Measurements from ENCODE around the gene LRTM1.

LRTM1 gene

GRCh38 chr3:54928046-54928770, at the start of gene LRTM1:
TSS of gene LRTM1 (minus strand) at chr3:54928059. CDS start at chr3:54927911, 148 bp downstream.
- DNase-seq: no peak

DNA sequence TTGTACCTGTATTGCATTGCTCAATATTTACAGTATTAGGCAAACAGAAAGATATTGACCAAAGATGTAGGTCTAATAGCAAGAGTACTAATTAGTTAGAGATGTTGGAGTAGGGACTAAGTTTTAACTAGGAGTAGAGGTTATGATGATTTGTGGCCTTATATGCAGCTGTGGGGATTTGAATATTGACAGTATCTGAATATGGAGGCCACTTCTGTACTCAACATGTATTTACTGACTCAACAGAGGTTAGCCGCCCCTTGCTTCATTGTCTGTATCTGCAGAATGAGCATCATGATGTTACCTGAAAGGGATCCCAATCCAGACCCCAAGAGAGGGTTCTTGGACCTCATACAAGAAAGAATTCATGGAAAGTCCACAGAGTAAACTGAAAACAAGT, 49.6 kb upstream of the LRTM1 start:
- DNase-seq: no peak

DNA sequence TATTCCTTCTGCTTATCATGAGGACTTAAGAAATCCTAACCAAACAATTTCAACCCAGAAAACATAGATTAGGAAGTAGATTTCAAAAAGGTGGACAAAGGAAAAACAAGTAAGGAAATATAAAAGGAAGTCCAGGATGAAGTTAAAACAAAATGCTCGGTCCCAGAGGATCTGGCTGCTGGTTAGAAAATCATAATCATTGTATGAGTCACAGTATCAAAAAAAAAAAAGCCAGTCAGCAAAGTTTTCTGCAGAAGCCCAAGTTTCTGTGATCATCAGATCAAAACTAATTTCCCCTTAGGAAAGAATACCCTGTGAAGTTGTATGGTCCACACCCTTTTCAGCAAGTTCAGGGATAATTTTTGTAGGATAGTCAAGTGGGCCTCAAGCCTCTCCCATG, 43.0 kb upstream of the LRTM1 start:
- no peak for DNase-seq

DNA sequence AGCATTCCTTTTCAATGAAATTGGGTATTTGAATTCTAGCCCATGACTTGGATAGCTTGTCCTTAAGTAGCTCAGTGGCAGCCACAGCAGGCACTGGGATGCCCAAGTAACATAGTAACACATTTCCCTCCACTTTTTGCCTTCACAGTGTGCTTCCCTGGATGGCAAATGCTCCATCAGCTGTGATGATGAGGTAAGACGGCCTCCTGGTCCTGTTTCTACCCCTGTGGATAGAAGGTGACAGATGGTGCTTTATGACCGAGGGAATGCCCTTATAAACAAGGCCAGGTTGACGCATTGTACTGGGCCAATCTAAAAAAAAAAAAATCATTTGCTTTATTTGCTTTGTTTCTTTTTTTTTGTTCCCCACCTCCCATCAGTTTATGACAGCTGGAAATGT, 41.8 kb upstream of the LRTM1 start:
- DNase-seq: no peak

DNA sequence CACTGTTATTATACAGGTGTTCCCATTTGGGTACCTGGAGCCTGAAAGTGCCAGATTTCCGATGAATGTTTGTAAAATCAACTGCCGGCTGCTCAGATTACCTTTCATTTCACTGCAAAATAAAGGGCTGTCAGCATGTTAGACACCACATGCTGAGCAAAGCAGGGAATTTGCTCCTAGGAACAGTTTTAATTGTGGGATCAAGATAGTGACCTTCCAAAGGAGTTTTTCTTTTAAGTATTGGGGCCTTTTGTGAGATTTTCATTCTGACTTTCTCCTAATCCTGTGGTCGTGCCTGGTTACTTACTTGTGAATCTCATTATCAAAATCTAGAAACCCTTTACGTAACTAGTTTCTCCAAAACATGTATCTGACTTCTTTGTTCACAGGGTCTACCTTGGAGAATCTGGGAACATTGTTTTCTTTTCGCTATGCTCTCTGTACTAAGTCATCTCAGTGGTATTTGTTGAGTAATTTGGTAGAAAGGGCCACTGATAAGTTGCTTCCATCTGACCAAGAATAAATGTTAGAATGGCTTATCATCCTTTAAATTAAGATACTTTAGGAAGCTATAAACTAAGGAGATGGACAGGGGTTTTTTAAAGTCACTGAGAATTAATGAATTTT, 40.8 kb upstream of the LRTM1 start:
- no peak for DNase-seq

DNA sequence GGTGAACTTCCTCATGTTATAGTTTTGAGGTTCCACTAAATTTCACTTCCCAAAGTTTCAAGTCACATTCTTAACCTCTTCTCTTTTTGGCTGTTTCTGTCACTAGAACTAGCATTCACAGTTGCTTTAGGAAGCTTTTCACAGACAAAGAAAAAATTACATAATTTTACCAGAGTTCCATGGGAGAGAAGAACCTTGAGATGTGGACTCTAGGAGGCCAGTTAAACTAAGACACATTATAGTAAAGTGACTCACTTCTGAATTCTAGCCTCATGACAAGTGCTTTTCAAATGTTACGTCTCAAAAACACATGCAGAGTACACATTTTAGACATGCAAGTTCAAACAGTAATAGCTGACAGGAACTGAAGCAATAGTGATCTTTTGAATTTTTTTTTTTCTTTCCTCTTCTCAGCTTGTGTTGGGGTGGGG, 39.9 kb upstream of the LRTM1 start:
- DNase-seq: no peak

- no peak for DNase-seq
These were observed 39.1 kb upstream of the LRTM1 start for GRCh38 chr3:54966979-54967378.

DNA sequence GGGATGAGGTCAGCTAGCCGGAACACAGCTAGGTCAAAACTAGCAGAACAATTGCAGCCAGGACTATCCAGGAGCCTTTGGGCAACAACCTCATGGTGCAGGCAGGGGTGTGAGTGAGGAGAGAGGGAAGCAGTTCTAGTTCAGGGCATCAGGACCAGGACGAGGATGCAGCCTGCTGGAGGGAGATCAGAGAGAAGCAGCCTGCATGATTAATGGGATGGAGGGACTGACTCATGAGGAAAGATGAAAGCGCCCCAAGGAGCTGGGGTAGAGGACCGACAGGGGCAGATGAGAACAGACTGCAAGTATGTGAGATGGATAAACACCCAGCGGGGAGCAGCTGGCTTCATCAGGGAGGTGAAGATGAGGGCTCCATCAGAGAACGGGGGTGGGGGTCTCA, 37.9 kb upstream of the LRTM1 start:
- DNase-seq: no peak

GRCh38 chr3:54964081-54964480, 36.2 kb upstream of the LRTM1 start:
- DNase-seq: no peak

- DNase-seq: no peak
These were observed 35.8 kb upstream of the LRTM1 start for GRCh38 chr3:54963641-54964040.

DNA sequence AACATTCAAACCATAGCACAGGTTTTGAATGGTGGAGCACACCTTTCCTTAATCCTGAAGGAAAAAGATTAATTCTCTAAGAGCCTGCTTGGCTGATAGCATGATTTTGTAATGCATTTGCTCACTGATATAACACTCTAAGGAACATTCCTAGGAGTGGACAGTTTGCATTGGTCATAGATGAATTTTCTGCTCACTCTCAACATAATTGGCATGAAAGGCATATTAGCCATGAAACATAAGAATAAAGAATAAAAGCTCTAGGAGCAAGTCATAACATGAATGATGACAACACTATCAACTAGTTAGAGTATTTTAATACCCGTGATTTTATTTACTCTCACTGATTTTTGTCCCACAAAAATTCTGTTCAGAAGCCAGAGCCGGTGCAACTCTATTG, 34.3 kb upstream of the LRTM1 start:
- no peak for DNase-seq

DNA sequence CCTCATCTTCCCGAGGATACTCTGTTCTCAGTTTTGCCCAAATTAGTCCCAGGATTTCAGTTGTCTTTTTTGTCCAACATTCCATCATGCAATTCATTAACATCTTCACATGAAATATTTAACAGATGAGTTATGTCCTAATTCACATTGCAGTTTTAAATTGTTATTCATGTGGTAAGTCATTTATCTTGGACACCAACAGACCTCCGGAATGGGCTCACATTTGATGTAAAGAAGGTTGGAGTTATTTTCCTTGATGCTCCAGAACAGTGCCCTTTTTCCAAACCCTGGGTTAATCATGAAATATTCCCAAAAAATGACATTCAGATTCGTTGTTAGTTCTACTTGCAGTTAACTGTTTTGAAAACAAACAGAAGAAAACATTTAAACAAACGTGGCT, 32.8 kb upstream of the LRTM1 start:
- DNase-seq: no peak

DNA sequence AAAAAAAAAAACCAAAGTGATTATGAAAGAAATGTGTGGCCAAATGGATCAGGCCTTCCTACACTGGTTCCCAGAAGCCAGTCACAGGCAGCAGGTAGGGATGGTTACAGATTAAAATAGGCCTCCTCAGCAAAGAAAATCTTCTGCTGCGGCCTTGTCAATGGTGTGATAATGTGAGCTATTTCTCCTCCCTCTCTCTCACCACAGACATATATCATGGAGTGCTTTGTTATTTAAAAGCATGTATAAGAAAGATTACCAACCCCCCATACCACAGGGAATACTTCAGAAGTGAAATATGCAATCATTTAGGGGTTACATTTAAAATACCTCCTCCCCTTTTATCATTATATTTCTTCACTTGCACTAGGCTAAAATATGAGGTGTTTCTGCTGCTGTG, 32.2 kb upstream of the LRTM1 start:
- DNase-seq: no peak

DNA sequence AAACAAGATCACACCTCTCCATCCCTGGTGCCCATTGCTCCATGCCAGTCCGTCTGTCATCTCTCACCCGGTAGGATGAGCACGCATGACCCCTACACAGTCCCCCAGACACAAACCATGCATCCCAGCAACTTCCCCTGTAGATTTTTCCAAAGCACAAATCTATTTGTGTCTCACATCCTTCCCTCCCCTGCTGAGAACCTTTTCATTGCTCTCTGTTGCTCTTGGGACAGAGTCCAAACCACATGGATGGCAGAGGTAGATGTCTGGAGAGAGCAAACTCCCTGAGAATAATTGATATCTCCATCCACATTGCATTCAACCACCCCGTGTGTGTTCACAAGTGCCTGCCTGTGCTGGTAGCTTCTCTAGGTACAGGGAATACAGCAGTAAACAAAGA, 29.9 kb upstream of the LRTM1 start:
- DNase-seq: no peak

DNA sequence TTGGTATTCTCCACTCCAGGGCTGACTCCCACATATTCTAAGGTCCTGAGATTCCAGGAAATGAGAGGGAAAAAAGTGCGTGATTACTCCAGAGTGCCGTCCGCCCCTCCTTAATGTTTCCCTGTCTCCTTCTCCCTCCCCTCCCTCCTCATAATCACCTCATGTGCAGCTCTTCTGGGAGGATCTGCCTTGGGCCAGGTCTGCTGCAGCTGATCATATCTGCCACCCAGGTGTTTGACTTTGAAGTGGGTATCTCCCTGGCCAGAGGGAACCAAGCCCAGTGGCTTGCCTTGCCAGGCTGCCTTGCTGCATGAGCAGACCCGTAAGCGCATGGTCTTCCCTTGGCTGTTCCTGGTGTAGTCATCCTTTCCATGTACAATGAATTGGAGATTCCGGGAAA, 28.1 kb upstream of the LRTM1 start:
- no peak for DNase-seq

- DNase-seq: no peak
These were observed 27.6 kb upstream of the LRTM1 start for GRCh38 chr3:54955496-54955895.

DNA sequence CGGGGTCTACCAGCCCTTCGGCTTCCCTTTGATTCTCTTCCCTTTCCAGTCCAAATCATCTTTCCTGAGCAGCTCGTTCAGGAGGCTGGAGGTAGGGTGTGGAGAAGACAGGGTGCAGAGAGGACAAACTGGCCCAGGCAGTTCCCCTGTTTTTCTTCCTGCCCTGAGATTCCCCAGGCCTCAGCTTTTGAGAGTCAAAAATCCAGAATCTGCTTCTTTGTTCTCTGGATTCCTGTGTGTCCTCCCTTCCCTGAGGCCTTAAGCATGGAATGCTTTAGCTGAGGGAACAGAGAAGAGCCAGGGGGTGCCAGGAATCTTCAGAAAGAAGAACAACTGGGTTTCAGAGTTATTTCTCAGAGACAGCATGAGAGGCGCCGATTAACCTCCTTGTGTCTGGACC, 26.7 kb upstream of the LRTM1 start:
- DNase-seq: no peak

DNA sequence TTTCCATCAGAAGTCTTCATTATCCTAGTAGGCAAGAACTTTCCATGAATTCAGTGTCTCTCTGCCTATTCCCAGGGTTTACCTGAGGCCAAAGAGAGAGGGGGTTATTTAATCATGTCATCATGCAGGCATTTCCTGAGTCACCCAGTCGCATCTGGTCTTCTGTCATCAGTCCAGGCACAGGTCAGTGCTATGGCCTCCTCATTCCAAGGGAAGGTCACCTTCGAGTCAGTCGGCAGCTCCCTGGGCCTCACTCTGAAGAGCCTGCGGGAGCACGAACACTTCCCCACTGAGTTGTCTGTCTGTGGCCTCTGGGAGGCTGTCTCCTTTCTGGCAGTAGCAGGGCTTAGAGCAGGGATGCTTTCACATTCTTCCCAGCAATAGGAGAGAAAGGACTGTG, 26.2 kb upstream of the LRTM1 start:
- DNase-seq: no peak

DNA sequence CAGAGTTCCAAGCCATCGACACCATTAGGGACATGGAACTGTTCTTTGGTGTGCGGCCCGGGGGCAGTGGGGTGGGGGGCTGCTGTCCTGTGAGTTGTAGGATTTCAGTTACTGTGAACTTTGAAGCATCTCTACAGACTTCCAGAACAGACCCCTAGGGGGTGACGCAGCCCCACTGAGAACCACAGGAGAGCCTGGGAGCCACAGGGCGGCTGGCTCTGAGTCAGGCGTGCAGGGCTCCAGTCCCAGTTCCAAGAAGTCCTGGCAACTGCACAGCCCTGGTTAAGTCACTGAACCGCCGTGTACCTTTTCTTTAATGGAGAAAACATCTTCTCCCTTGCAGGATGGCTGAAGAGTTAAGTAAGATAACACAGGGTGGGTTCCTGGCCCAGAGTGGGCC, 23.5 kb upstream of the LRTM1 start:
- DNase-seq: no peak

- no peak for DNase-seq
These were observed 22.6 kb upstream of the LRTM1 start for GRCh38 chr3:54950391-54951003.

- DNase-seq: no peak
These were observed 21.7 kb upstream of the LRTM1 start for GRCh38 chr3:54949491-54950044.

DNA sequence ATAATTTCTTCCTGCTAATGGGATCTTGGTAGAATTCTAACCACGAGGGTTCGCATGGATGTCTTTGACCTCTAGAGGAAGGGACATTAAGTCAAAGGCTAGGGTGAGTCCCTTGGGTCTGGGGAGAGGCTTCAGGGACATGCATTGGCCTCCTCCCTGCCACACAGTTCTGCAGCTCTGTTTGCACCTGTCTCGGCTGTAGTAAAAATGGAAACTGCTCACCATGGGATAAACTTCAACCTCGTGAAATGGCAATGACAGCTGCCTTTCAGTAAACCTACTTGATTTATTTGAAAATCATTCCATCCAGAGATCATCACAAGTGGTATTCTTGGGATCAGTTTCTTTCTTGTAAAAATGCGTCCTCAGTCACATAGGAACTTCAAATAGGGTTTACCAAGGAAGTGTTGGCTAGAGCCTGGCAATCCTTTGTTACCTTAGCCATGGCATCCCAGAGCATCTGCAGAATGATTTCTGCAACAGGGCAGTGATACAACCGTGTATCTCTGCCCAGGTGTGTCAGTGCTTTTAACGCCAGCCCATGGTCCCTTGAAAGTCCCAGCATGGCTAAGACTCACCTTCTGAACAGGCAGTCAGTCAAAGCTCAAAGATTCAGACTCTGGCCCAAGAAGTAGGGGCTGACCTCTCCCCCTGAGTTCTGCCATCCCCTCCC, 14.0 kb upstream of the LRTM1 start:
- DNase-seq: no peak

DNA sequence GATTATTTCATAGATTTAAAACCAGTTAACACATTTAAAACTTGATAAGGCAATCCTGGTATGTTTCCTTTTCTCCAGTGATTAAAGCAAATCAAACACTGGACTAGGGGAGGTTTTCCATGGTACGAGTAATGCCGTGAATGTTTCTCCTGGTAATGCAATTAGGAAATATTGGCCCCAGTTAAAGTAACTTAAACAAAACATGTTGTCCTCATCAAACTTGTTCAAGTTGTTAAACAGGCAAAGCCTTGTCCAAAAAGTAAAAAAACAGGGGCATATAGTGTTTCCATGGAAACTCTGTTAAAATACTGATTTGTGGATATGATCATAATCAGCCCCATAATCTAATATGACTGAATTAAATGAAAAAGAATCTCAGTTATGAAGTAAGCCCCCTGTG, 13.1 kb upstream of the LRTM1 start:
- no peak for DNase-seq

All from activated CD4-positive, alpha-beta T cell treated with anti-CD3 and anti-CD28 coated beads, Interleukin-2, amount 50 U/mL, for 48 hours (primary cell).